ENCODE measurements around the gene SEC14L5.

SEC14L5 gene

DNA sequence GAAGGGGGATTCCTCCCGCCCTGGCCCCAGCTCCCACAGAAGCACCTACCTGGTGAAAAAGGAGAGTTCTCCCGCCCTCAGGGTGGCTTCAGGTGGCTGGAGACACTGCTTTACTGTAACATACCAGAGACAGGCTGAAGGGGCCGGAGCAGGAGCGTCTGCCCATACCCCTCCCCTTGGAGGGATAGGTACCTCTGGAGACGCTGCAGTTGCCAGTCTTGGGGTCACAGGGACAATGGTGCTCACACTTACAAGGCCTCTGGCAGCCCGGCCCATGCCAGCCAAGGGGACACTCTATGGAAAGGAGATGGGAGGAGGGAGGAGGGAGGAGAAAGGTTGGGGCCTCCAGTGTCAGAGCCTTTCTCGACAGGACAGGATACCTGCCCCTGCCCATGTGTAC is 69.0 kb downstream of the SEC14L5 start:
- Histone ChIP-seq H3K4me2 (ENCODE audit: low read depth, low read length) (no peak overlapping the region), H3K4me3 (ENCODE audit: low read length) (no peak overlapping the region), H4K20me1 (ENCODE audit: insufficient read depth, low read length) (no peaks in the 10 kb centered on the region), H3K9me2 (replicated peaks; ENCODE audit: insufficient read depth, low read length) (no peaks in the 10 kb centered on the region), H3K9ac (ENCODE audit: low read length) (no peak overlapping the region), H3K9me3 (replicated peaks; ENCODE audit: insufficient read depth, low read length) (no peaks in the 10 kb centered on the region), H3K27me3 (replicated peaks; ENCODE audit: insufficient read depth, low read length) (peaks cover 17% of the 10 kb centered on the region), H3K27ac (ENCODE audit: low read length) (no peak overlapping the region), H3K79me2 (ENCODE audit: low read length) (no peaks in the 10 kb centered on the region), H3F3A (ENCODE audit: insufficient read depth, low read length) (no peaks in the 10 kb centered on the region), H3K36me3 (replicated peaks; ENCODE audit: insufficient read depth, low read length) (no peaks in the 10 kb centered on the region), H3K4me1 (ENCODE audit: low read length) (no peaks in the 10 kb centered on the region), H2AFZ (ENCODE audit: low read length) (no peak overlapping the region)
- TF ChIP-seq EZH2 (optimal IDR thresholded peaks at IDR 0.05; ENCODE audit: low read depth, low read length) (no peak), EZH2phosphoT487 (IDR thresholded peaks at IDR 0.05; ENCODE audit: low read length) (no peak), CTCF (IDR thresholded peaks at IDR 0.05; ENCODE audit: low read length) (no peak)
- no peak for DNase-seq

- H3K79me2 ChIP-seq (ENCODE audit: low read length): no peaks in the 10 kb centered on the region
- no peaks in the 10 kb centered on the region for H4K20me1 ChIP-seq (ENCODE audit: insufficient read depth, low read length)
- DNase-seq: no peak
- H3K4me3 ChIP-seq (ENCODE audit: low read length): no peak overlapping the region
- no peaks in the 10 kb centered on the region for H3K9me2 ChIP-seq (replicated peaks; ENCODE audit: insufficient read depth, low read length)
- TF ChIP-seq CTCF (IDR thresholded peaks at IDR 0.05; ENCODE audit: low read length) (no peak), EZH2phosphoT487 (IDR thresholded peaks at IDR 0.05; ENCODE audit: low read length) (no peak), EZH2 (optimal IDR thresholded peaks at IDR 0.05; ENCODE audit: low read depth, low read length) (no peak)
- H3K4me2 ChIP-seq (ENCODE audit: low read depth, low read length): no peak overlapping the region
- H3K4me1 ChIP-seq (ENCODE audit: low read length): no peaks in the 10 kb centered on the region
- H3K36me3 ChIP-seq (replicated peaks; ENCODE audit: insufficient read depth, low read length): no peaks in the 10 kb centered on the region
- H3F3A ChIP-seq (ENCODE audit: insufficient read depth, low read length): no peaks in the 10 kb centered on the region
- H2AFZ ChIP-seq (ENCODE audit: low read length): no peak overlapping the region
- peaks cover 11% of the 10 kb centered on the region for H3K27me3 ChIP-seq (replicated peaks; ENCODE audit: insufficient read depth, low read length)
- no peak overlapping the region for H3K9ac ChIP-seq (ENCODE audit: low read length)
- H3K9me3 ChIP-seq (replicated peaks; ENCODE audit: insufficient read depth, low read length): no peaks in the 10 kb centered on the region
- H3K27ac ChIP-seq (ENCODE audit: low read length): no peak overlapping the region
Measured at GRCh38 chr16:5027575-5028235, 69.6 kb downstream of the SEC14L5 start.

GRCh38 chr16:5028950-5029475 is 70.9 kb downstream of the SEC14L5 start:
- no peak overlapping the region for H3K9ac ChIP-seq (ENCODE audit: low read length)
- no peaks in the 10 kb centered on the region for H3K4me1 ChIP-seq (ENCODE audit: low read length)
- H3K4me3 ChIP-seq (ENCODE audit: low read length): no peak overlapping the region
- no peaks in the 10 kb centered on the region for H3F3A ChIP-seq (ENCODE audit: insufficient read depth, low read length)
- no peak overlapping the region for H3K27ac ChIP-seq (ENCODE audit: low read length)
- H3K4me2 ChIP-seq (ENCODE audit: low read depth, low read length): no peak overlapping the region
- no peaks in the 10 kb centered on the region for H3K79me2 ChIP-seq (ENCODE audit: low read length)
- no peak overlapping the region for H2AFZ ChIP-seq (ENCODE audit: low read length)
- no peak for TF ChIP-seq CTCF (IDR thresholded peaks at IDR 0.05; ENCODE audit: low read length)
- no peak for TF ChIP-seq EZH2 (optimal IDR thresholded peaks at IDR 0.05; ENCODE audit: low read depth, low read length)
- TF ChIP-seq EZH2phosphoT487 (IDR thresholded peaks at IDR 0.05; ENCODE audit: low read length): no peak
- no peaks in the 10 kb centered on the region for H4K20me1 ChIP-seq (ENCODE audit: insufficient read depth, low read length)
- no peak for DNase-seq
- no peaks in the 10 kb centered on the region for H3K9me2 ChIP-seq (replicated peaks; ENCODE audit: insufficient read depth, low read length)
- no peaks in the 10 kb centered on the region for H3K36me3 ChIP-seq (replicated peaks; ENCODE audit: insufficient read depth, low read length)
- no peaks in the 10 kb centered on the region for H3K27me3 ChIP-seq (replicated peaks; ENCODE audit: insufficient read depth, low read length)
- H3K9me3 ChIP-seq (replicated peaks; ENCODE audit: insufficient read depth, low read length): no peaks in the 10 kb centered on the region

Data from MM.1S (cell line).